Measurements from ENCODE around the gene GRIN2B.

Gene GRIN2B

DNA sequence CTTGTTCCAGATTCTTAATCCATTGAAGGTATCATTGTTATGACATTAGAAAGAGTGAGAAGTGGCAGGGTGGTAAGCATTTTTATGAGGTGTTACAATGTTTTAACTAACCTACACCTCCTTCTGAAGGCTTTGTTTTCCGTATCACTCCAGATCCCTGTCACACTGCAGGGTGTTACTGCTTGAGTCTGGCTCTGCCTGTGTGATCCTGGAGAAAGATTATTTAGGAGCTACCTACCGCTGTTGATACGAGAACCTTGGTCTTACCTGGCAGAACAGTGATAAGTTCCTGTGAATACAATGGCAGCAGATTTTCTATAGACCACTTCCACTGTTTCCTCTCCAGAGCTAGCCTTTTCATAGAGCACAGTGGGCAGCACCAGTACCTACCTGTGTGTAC is 36.2 kb downstream of the GRIN2B start:
- TF ChIP-seq EZH2phosphoT487 (IDR thresholded peaks at IDR 0.05; ENCODE audit: borderline replicate concordance, low read length): no peak
- TF ChIP-seq, protein P1, sequence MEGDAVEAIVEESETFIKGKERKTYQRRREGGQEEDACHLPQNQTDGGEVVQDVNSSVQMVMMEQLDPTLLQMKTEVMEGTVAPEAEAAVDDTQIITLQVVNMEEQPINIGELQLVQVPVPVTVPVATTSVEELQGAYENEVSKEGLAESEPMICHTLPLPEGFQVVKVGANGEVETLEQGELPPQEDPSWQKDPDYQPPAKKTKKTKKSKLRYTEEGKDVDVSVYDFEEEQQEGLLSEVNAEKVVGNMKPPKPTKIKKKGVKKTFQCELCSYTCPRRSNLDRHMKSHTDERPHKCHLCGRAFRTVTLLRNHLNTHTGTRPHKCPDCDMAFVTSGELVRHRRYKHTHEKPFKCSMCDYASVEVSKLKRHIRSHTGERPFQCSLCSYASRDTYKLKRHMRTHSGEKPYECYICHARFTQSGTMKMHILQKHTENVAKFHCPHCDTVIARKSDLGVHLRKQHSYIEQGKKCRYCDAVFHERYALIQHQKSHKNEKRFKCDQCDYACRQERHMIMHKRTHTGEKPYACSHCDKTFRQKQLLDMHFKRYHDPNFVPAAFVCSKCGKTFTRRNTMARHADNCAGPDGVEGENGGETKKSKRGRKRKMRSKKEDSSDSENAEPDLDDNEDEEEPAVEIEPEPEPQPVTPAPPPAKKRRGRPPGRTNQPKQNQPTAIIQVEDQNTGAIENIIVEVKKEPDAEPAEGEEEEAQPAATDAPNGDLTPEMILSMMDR (IDR thresholded peaks at IDR 0.05; ENCODE audit: low read depth, low read length, poor library complexity, severe bottlenecking): no peak
- Histone ChIP-seq H3K9me2 (replicated peaks; ENCODE audit: control insufficient read depth, low read length) (no peaks in the 10 kb centered on the region), H3K4me1 (ENCODE audit: control insufficient read depth, low read length) (no peaks in the 10 kb centered on the region), H3K36me3 (ENCODE audit: control insufficient read depth, low read length) (no peaks in the 10 kb centered on the region), H3F3A (ENCODE audit: control insufficient read depth, insufficient read depth) (no peaks in the 10 kb centered on the region), H3K27ac (ENCODE audit: low read depth, low read length) (no peak overlapping the region), H3K4me3 (ENCODE audit: low read length) (no peak overlapping the region), H4K20me1 (ENCODE audit: control insufficient read depth, insufficient read depth, low read depth, low read length) (no peaks in the 10 kb centered on the region), H3K4me2 (ENCODE audit: low read length) (no peak overlapping the region), H3K27me3 (ENCODE audit: control insufficient read depth, low read length) (no peaks in the 10 kb centered on the region), H3K79me2 (ENCODE audit: control insufficient read depth, low read length) (no peaks in the 10 kb centered on the region), H3K9me3 (ENCODE audit: control insufficient read depth, insufficient read depth, low read length) (no peaks in the 10 kb centered on the region; the same call in 1 of the 2 replicates)

DNA sequence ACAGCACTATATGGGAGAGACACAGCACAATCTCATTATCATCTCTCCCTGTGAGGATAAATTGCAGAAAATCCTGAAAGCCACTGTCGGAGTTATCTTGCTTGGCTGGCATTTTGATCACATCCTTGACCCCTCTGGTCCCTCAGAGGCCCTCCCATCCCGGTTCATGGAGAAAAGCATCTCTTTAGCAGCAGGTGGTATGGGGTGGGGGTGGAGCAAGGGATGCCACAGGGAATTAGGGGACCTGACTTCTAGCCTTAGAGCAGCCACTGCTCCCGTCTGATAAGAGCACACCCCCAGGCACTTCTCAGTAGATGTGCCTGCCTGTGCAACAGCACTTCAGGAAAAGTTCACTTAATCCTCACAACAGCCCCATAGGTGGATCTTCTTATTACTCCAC is 38.6 kb downstream of the GRIN2B start:
- no peaks in the 10 kb centered on the region for H3K27me3 ChIP-seq (ENCODE audit: control insufficient read depth, low read length)
- no peak overlapping the region for H3K27ac ChIP-seq (ENCODE audit: low read depth, low read length)
- no peaks in the 10 kb centered on the region for H3K36me3 ChIP-seq (ENCODE audit: control insufficient read depth, low read length)
- no peak overlapping the region for H3K4me3 ChIP-seq (ENCODE audit: low read length)
- H3K9me3 ChIP-seq (ENCODE audit: control insufficient read depth, insufficient read depth, low read length): peaks cover 11% of the 10 kb centered on the region
- TF ChIP-seq, protein P1 (IDR thresholded peaks at IDR 0.05; ENCODE audit: low read depth, low read length, poor library complexity, severe bottlenecking): no peak
- no peak for TF ChIP-seq EZH2phosphoT487 (IDR thresholded peaks at IDR 0.05; ENCODE audit: borderline replicate concordance, low read length)
- no peaks in the 10 kb centered on the region for H3K9me2 ChIP-seq (replicated peaks; ENCODE audit: control insufficient read depth, low read length)
- peaks cover 5% of the 10 kb centered on the region for H3F3A ChIP-seq (ENCODE audit: control insufficient read depth, insufficient read depth)
- no peak overlapping the region for H3K4me2 ChIP-seq (ENCODE audit: low read length)
- no peaks in the 10 kb centered on the region for H3K79me2 ChIP-seq (ENCODE audit: control insufficient read depth, low read length)
- peaks cover under 1% of the 10 kb centered on the region for H3K4me1 ChIP-seq (ENCODE audit: control insufficient read depth, low read length)
- no peaks in the 10 kb centered on the region for H4K20me1 ChIP-seq (ENCODE audit: control insufficient read depth, insufficient read depth, low read depth, low read length)

DNA sequence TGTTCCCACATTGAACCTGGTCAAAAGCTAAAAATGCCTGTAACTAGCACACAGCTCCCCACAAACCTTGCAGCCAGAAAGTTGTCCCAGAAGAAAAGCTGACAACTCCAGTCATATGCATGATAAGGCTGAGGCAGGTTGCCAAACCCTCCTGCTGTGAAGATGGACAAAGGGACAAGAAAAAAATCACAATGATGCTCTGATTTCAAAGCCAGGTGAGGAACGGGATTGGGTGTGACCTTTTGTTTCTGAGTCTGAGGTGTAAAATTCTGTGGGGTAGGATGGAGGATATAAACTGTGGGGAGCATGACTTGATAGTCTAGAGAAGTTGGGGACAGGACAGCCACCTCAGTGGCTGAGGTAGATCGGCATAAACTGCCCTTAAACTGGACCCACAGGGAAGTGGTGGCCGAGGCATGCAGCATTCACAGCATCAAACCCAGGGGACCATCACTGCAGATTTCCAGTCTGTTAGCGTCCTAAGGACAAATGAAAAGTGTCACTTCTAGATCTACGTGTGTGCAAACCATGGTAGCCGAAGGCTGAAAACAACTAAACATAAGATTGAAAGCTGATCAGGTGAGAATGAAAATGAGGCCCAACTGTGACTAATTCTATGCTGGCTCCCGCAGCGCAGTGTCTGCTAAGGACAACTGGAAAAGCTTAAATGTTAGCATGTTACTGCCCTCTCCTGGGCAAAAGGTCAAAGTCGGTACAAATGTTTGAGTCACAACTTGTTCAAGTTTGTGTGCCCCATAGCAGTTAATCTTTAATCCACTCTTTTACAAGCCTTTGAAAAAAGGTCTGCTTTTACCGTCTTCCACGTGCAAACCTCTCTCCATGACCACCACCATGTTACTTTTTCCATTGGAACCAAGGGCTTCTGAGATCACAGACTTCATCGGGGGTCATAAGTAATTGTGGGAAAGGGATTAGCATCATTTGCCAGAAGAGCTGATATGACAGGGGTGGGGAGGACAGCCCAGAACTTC is 39.8 kb downstream of the GRIN2B start:
- Histone ChIP-seq H3K79me2 (ENCODE audit: control insufficient read depth, low read length) (no peaks in the 10 kb centered on the region), H3K4me2 (ENCODE audit: low read length) (no peak overlapping the region), H3K9me3 (ENCODE audit: control insufficient read depth, insufficient read depth, low read length) (peaks cover 11% of the 10 kb centered on the region), H3K27ac (ENCODE audit: low read depth, low read length) (no peak overlapping the region), H3K27me3 (ENCODE audit: control insufficient read depth, low read length) (no peaks in the 10 kb centered on the region), H3K4me3 (ENCODE audit: low read length) (no peak overlapping the region), H3F3A (ENCODE audit: control insufficient read depth, insufficient read depth) (peaks cover 11% of the 10 kb centered on the region), H3K4me1 (ENCODE audit: control insufficient read depth, low read length) (peaks cover 4% of the 10 kb centered on the region), H3K36me3 (ENCODE audit: control insufficient read depth, low read length) (no peaks in the 10 kb centered on the region), H3K9me2 (replicated peaks; ENCODE audit: control insufficient read depth, low read length) (no peaks in the 10 kb centered on the region), H4K20me1 (ENCODE audit: control insufficient read depth, insufficient read depth, low read depth, low read length) (no peaks in the 10 kb centered on the region)
- TF ChIP-seq EZH2phosphoT487 (IDR thresholded peaks at IDR 0.05; ENCODE audit: borderline replicate concordance, low read length): no peak
- TF ChIP-seq, protein P1 (IDR thresholded peaks at IDR 0.05; ENCODE audit: low read depth, low read length, poor library complexity, severe bottlenecking): peak; percentile 50

All from DOHH2 (cell line).